IMR-90 (cell line): ENCODE measurements around the gene IGLL5. TPM values are rescaled to one million over a fixed set of nuclear protein-coding genes. Genes with fewer than 3 reads are reported as not detected.

Experiments used
- ATAC-seq: fragments of 200-7000 bp; cut with Tn5 transposase; 2 replicates; pipeline ENCODE4 v1.9.1; 2020; ENCODE audit warnings: low read depth, mild to moderate bottlenecking, moderate library complexity
- BruUV-seq: library from RNA; stranded (reverse); fragments of 400-500 nt; replicated peaks from 2 replicates; lab custom pipeline; 2021; lab: Mats Ljungman, UMichigan
- CTCF ChIA-PET: fragments of 300-600 bp; formaldehyde crosslinking; extraction: SDS; loops from one replicate; lab custom pipeline; 2021; ENCODE audit warnings: antibody characterized with exemption; lab: Yijun Ruan, JAX
- POLR2A ChIA-PET: fragments of 300-600 bp; sonication (Branson Sonifier 250); formaldehyde crosslinking; loops from one replicate; lab custom pipeline; 2022; ENCODE audit warnings: antibody characterized with exemption; ENCODE audit not compliant: unreplicated experiment; lab: Charles Lee
- DNase-seq: peaks from one replicate; pipeline ENCODE4 v3.0.0; 2013
- H2AFZ ChIP-seq: replicated peaks from 2 replicates; pipeline ENCODE3; 2013; ENCODE audit warnings: low read length, mild to moderate bottlenecking; ENCODE audit not compliant: poor library complexity
- H2AK5ac ChIP-seq: 2 replicates; pipeline ENCODE4 v1.6.1; 2013; ENCODE audit warnings: low read depth, low read length, inconsistent platforms
- H2AK9ac ChIP-seq: replicated peaks from 2 replicates; pipeline ENCODE3; 2013; ENCODE audit warnings: mild to moderate bottlenecking, low read depth, low read length, moderate library complexity; ENCODE audit not compliant: poor library complexity
- H2BK120ac ChIP-seq: 2 replicates; pipeline ENCODE4 v1.6.1; 2013; ENCODE audit warnings: low read depth, low read length, inconsistent platforms
- H2BK15ac ChIP-seq: 3 replicates; pipeline ENCODE4 v1.6.1; 2013; ENCODE audit warnings: low read depth, low read length, inconsistent platforms
- H2BK20ac ChIP-seq: 2 replicates; pipeline ENCODE4 v1.6.1; 2013; ENCODE audit warnings: low read depth, mild to moderate bottlenecking, inconsistent platforms, low read length, moderate library complexity
- H2BK5ac ChIP-seq: 2 replicates; pipeline ENCODE4 v1.6.1; 2013; ENCODE audit warnings: mild to moderate bottlenecking, low read depth, low read length, inconsistent platforms; ENCODE audit not compliant: poor library complexity, severe bottlenecking
- H3K14ac ChIP-seq: replicated peaks from 2 replicates; pipeline ENCODE4 v1.6.1; 2013; ENCODE audit warnings: low read depth, low read length, inconsistent platforms
- H3K18ac ChIP-seq: 2 replicates; pipeline ENCODE4 v1.6.1; 2013; ENCODE audit warnings: low read depth, low read length, control low read depth
- H3K23ac ChIP-seq: 2 replicates; pipeline ENCODE4 v1.6.1; 2013; ENCODE audit warnings: low read depth, low read length, inconsistent platforms
- H3K27ac ChIP-seq: 2 replicates; pipeline ENCODE4 v1.5.1; 2013; ENCODE audit warnings: mild to moderate bottlenecking, control low read depth, low read length; ENCODE audit not compliant: insufficient read depth
- H3K27me3 ChIP-seq: 2 replicates; pipeline ENCODE4 v1.6.1; 2013; ENCODE audit warnings: low read length; ENCODE audit not compliant: control insufficient read depth, insufficient read depth
- H3K36me3 ChIP-seq: 2 replicates; pipeline ENCODE4 v1.6.1; 2013; ENCODE audit warnings: low read length, mixed read lengths; ENCODE audit not compliant: control insufficient read depth, insufficient read depth
- H3K4ac ChIP-seq: 2 replicates; pipeline ENCODE4 v1.6.1; 2013; ENCODE audit warnings: low read depth, low read length, inconsistent platforms
- H3K4me1 ChIP-seq: 2 replicates; pipeline ENCODE4 v1.6.1; 2013; ENCODE audit warnings: low read length, mixed read lengths; ENCODE audit not compliant: control insufficient read depth, insufficient read depth
- H3K4me2 ChIP-seq: 2 replicates; pipeline ENCODE4 v1.6.1; 2013; ENCODE audit warnings: low read depth, mild to moderate bottlenecking, control low read depth, low read length, moderate library complexity
- H3K4me3 ChIP-seq: 2 replicates; pipeline ENCODE4 v1.5.1; 2013; ENCODE audit warnings: low read depth, mild to moderate bottlenecking, control low read depth, low read length, moderate library complexity; ENCODE audit not compliant: insufficient read depth
- H3K56ac ChIP-seq: 2 replicates; pipeline ENCODE4 v1.6.1; 2013; ENCODE audit warnings: low read length, inconsistent platforms; ENCODE audit not compliant: insufficient read depth; ENCODE audit errors: extremely low read depth
- H3K79me1 ChIP-seq, 2 experiments: 2 replicates each; pipeline ENCODE4 v1.6.1; 2013; ENCODE audit warnings: low read length in 2 of 2, inconsistent platforms in 1 of 2, low read depth in 1 of 2
- H3K9ac ChIP-seq: 2 replicates; pipeline ENCODE4 v1.6.1; 2013; ENCODE audit warnings: low read depth, low read length, control low read depth
- H3K9me1 ChIP-seq: 2 replicates; pipeline ENCODE4 v1.6.1; 2013; ENCODE audit warnings: low read length, inconsistent platforms; ENCODE audit not compliant: insufficient read depth
- H3K9me3 ChIP-seq: 2 replicates; pipeline ENCODE4 v1.6.1; 2013; ENCODE audit warnings: low read length; ENCODE audit not compliant: control insufficient read depth, insufficient read depth
- H4K20me1 ChIP-seq: 2 replicates; pipeline ENCODE4 v1.6.1; 2013; ENCODE audit warnings: low read length, inconsistent platforms; ENCODE audit not compliant: insufficient read depth
- H4K5ac ChIP-seq: 2 replicates; pipeline ENCODE4 v1.6.1; 2013; ENCODE audit warnings: mild to moderate bottlenecking, low read depth, low read length, control low read depth
- H4K8ac ChIP-seq, 2 experiments: 2 replicates each; pipeline ENCODE4 v1.6.1; 2013; ENCODE audit warnings: low read depth in 2 of 2, low read length in 2 of 2, control low read depth in 1 of 2, inconsistent platforms in 1 of 2
- H4K91ac ChIP-seq: 2 replicates; pipeline ENCODE4 v1.6.1; 2013; ENCODE audit warnings: low read depth, low read length, inconsistent platforms; ENCODE audit not compliant: insufficient read depth
- BHLHE40 ChIP-seq: fragments of 150-350 bp; IDR thresholded peaks from 2 replicates; pipeline ENCODE4 v1.6.1; 2016; ENCODE audit warnings: mild to moderate bottlenecking, low read depth, low read length
- CEBPB ChIP-seq: IDR thresholded peaks from 2 replicates; pipeline ENCODE4 v1.6.1; 2012; ENCODE audit warnings: low read depth, low read length, improper control_type of control experiment
- FOS ChIP-seq: fragments of 150-350 bp; IDR thresholded peaks from 2 replicates; pipeline ENCODE4 v1.6.1; 2016; ENCODE audit warnings: low read depth, low read length
- MAFK ChIP-seq: IDR thresholded peaks from 2 replicates; pipeline ENCODE4 v1.6.1; 2012; ENCODE audit warnings: low read depth, low read length, improper control_type of control experiment
- MXI1 ChIP-seq: IDR thresholded peaks from 2 replicates; pipeline ENCODE4 v1.6.1; 2012; ENCODE audit warnings: low read depth, mild to moderate bottlenecking, low read length, moderate library complexity, borderline replicate concordance
- NFE2L2 ChIP-seq: fragments of 150-350 bp; IDR thresholded peaks from 2 replicates; pipeline ENCODE4 v1.6.1; 2016; ENCODE audit warnings: low read depth, mild to moderate bottlenecking, low read length
- POLR2A ChIP-seq: IDR thresholded peaks from 2 replicates; pipeline ENCODE4 v1.6.1; 2012; ENCODE audit warnings: mild to moderate bottlenecking, low read depth, low read length
- RAD21 ChIP-seq: IDR thresholded peaks from 2 replicates; pipeline ENCODE4 v1.6.1; 2012; ENCODE audit warnings: low read length, improper control_type of control experiment
- SMC3 ChIP-seq: fragments of 150-350 bp; IDR thresholded peaks from 2 replicates; pipeline ENCODE4 v1.6.1; 2016; ENCODE audit warnings: low read depth, mild to moderate bottlenecking, antibody characterized with exemption, low read length, moderate library complexity
- WGBS, 2 experiments: methylation state at CpG; one replicate each; pipeline versions ENCODE4 v1.1.5 to v1.1.7; 2013; ENCODE audit warnings: missing lambda C conversion rate in 2 of 2; ENCODE audit not compliant: insufficient read length in 1 of 2; ENCODE audit errors: extremely low coverage in 2 of 2; 5-methylcytosine and 5-hydroxymethylcytosine counted together
- dilution Hi-C: fragments of 300-500 bp; cut with HindIII; formaldehyde crosslinking; loops from one replicate; pipeline ENCODE4 v1.14.3; 2018; ENCODE audit warnings: low sequenced_read_pairs; ENCODE audit not compliant: unreplicated experiment
- in situ Hi-C: fragments of 300-500 bp; cut with MboI; formaldehyde crosslinking; loops from 3 replicates; pipeline ENCODE4 v1.14.3; 2019; ENCODE audit warnings: low sequenced_read_pairs, inconsistent platforms, mixed read lengths
- intact Hi-C: fragments of 100-400 bp; cut with micrococcal nuclease; formaldehyde crosslinking; loops from 2 replicates; pipeline ENCODE4 v1.10.0; 2022
- polyA plus RNA-seq, 3 experiments: library from polyadenylated mRNA; depleted of rRNA; stranded (reverse); fragments of >200 nt; gene quantifications; 2 replicates each; pipeline ENCODE4 v1.2.3, GENCODE V29; 2012; ENCODE audit warnings: low replicate concordance in 1 of 3
- total RNA-seq: library from RNA; depleted of rRNA; stranded (reverse); fragments of >200 nt; gene quantifications from 2 replicates; pipeline ENCODE4 v1.2.3, GENCODE V29; 2012
- TF ChIP-seq, protein P1 (sequence below): fragments of 150-350 bp; IDR thresholded peaks from 2 replicates; pipeline ENCODE4 v1.6.1; 2017; ENCODE audit warnings: mild to moderate bottlenecking, antibody characterized with exemption, low read length, low read depth
- TF ChIP-seq, protein P2 (sequence below): conservative IDR thresholded peaks from 2 replicates; pipeline ENCODE4 v1.5.1; 2012; ENCODE audit warnings: mild to moderate bottlenecking, low read depth, low read length, improper control_type of control experiment

IGLL5 gene
- total and polyA plus RNA-seq, 2 of the 4 experiments (the other 2 are of a cell fraction), result not detected

DNA sequence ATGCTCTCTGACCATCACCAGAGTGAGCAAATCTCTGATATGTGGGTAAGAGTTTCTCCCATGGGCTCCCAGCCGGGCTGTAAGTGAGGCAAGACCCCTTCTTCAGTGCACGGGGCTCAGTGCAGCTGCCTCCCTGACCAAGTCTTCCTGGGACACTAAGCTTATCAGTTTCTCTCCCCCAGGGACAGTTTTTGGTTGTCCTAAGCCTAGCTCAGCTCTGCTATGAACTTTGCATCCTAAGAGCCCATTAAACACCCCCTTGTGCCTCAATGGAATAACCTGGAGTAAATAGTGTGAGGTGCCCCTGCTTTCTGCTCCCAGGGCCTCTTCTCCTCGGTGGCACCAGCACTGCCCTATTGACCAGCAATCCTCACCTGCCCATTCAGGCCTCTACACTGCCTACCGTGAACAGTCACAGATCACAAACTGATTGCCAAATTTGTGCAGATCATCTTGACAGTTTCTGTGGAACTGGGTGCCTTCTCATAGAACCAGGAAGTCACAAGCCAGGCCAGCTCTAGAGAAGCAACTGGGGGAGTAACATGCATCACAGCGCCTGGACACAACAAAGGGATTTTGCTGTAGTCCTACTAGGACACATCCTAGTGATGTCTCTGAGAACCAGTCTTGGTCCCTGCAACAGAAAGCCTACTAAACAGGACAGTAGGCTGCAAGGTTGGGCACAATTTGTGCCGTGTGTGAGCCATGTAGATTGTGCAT, 19.5 kb upstream of the IGLL5 start:
- Histone ChIP-seq H3K18ac (no peak overlapping the region), H3K9me1 (no peaks in the 10 kb centered on the region), H4K91ac (no peak overlapping the region), H3K14ac (no peak overlapping the region), H3K4me1 (no peaks in the 10 kb centered on the region), H3K79me1 (no peaks in the 10 kb centered on the region), H4K5ac (no peak overlapping the region), H2BK5ac (no peak overlapping the region), H2BK120ac (no peak overlapping the region), H3K9me3 (no peaks in the 10 kb centered on the region), H2BK15ac (no peak overlapping the region), H3K4me3 (no peak overlapping the region), H3K27ac (no peak overlapping the region), H3K36me3 (no peaks in the 10 kb centered on the region), H3K9ac (no peak overlapping the region), H2BK20ac (no peak overlapping the region), H2AK5ac (no peak overlapping the region), H4K20me1 (no peaks in the 10 kb centered on the region), H3K23ac (no peak overlapping the region), H4K8ac (no peak overlapping the region), H3K4ac (no peak overlapping the region), H3K27me3 (peaks cover 8% of the 10 kb centered on the region), H3K4me2 (no peak overlapping the region), H2AFZ (no peak overlapping the region), H2AK9ac (no peak overlapping the region), H3K56ac (no peak overlapping the region)
- no peak for TF ChIP-seq MXI1
- TF ChIP-seq POLR2A, result no peak
- no peak for TF ChIP-seq NFE2L2
- TF ChIP-seq, protein P1, sequence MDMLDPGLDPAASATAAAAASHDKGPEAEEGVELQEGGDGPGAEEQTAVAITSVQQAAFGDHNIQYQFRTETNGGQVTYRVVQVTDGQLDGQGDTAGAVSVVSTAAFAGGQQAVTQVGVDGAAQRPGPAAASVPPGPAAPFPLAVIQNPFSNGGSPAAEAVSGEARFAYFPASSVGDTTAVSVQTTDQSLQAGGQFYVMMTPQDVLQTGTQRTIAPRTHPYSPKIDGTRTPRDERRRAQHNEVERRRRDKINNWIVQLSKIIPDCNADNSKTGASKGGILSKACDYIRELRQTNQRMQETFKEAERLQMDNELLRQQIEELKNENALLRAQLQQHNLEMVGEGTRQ, result no peak
- TF ChIP-seq SMC3, result no peak
- TF ChIP-seq RAD21, result no peak
- TF ChIP-seq BHLHE40, result no peak
- TF ChIP-seq, protein P2, sequence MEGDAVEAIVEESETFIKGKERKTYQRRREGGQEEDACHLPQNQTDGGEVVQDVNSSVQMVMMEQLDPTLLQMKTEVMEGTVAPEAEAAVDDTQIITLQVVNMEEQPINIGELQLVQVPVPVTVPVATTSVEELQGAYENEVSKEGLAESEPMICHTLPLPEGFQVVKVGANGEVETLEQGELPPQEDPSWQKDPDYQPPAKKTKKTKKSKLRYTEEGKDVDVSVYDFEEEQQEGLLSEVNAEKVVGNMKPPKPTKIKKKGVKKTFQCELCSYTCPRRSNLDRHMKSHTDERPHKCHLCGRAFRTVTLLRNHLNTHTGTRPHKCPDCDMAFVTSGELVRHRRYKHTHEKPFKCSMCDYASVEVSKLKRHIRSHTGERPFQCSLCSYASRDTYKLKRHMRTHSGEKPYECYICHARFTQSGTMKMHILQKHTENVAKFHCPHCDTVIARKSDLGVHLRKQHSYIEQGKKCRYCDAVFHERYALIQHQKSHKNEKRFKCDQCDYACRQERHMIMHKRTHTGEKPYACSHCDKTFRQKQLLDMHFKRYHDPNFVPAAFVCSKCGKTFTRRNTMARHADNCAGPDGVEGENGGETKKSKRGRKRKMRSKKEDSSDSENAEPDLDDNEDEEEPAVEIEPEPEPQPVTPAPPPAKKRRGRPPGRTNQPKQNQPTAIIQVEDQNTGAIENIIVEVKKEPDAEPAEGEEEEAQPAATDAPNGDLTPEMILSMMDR, result no peak
- no peak for TF ChIP-seq CEBPB
- TF ChIP-seq FOS, result no peak
- TF ChIP-seq MAFK, result no peak
- intact Hi-C loops, result no loop called here
- ChIA-PET CTCF (no interaction called here), POLR2A (no interaction called here)
- no CpG with 5 or more reads among the region's 6 CpGs for WGBS, 2 experiments
- DNase-seq (no peak), ATAC-seq (no peak)
- in situ Hi-C loops, result no loop called here
- dilution Hi-C loops, result no loop called here
- no TSS peak for BruUV-seq
